CD4-positive, alpha-beta T cell (primary cell): Measurements from ENCODE around the gene SEMA5A. TPM values are rescaled to one million over a fixed set of nuclear protein-coding genes. Genes with fewer than 3 reads are reported as not detected.

Experiments
- ATAC-seq: fragments of 200-7000 bp; cut with Tn5 transposase; one replicate; pipeline ENCODE4 v1.10.0; 2022; ENCODE audit warnings: mild to moderate bottlenecking; ENCODE audit not compliant: poor library complexity
- CTCF ChIA-PET: fragments of 350-600 bp; sonication (Branson Sonifier 250); formaldehyde crosslinking; loops from one replicate; lab custom pipeline; 2021; ENCODE audit warnings: antibody characterized with exemption, inconsistent platforms; lab: Charles Lee
- POLR2A ChIA-PET: fragments of 350-600 bp; sonication (Branson Sonifier 250); formaldehyde crosslinking; loops from one replicate; lab custom pipeline; 2021; ENCODE audit warnings: antibody characterized with exemption, inconsistent platforms; lab: Charles Lee
- DNase-seq, 14 experiments: peaks; one replicate each; pipeline ENCODE4 v3.0.0-alpha.2; 2013 to 2020; ENCODE audit warnings: mixed read lengths in 2 of 14
- H3K27ac ChIP-seq, 2 donors: one replicate each; pipeline versions ENCODE4 v1.5.1 to v1.7.0; 2013; ENCODE audit warnings: low read length in 2 of 2, low read depth in 1 of 2, mild to moderate bottlenecking in 1 of 2
- H3K27me3 ChIP-seq, 2 experiments: 1 replicate in 1 of 2; 2 replicates in 1 of 2; pipeline versions ENCODE4 v1.6.1 to v1.7.0; 2013; ENCODE audit warnings: low read length in 2 of 2, control low read depth in 1 of 2, mild to moderate bottlenecking in 1 of 2, moderate library complexity in 1 of 2; ENCODE audit not compliant: insufficient read depth in 2 of 2, control insufficient read depth in 1 of 2
- H3K36me3 ChIP-seq: one replicate; pipeline ENCODE4 v1.6.1; 2013; ENCODE audit warnings: low read length, control low read depth; ENCODE audit not compliant: insufficient read depth
- H3K4me1 ChIP-seq: one replicate; pipeline ENCODE4 v1.6.1; 2013; ENCODE audit warnings: low read length, control low read depth; ENCODE audit not compliant: insufficient read depth
- H3K4me3 ChIP-seq: one replicate; pipeline ENCODE4 v1.5.1; 2013; ENCODE audit warnings: mild to moderate bottlenecking, low read length, moderate library complexity
- H3K9me3 ChIP-seq, 2 experiments: 1 replicate in 1 of 2; 2 replicates in 1 of 2; pipeline versions ENCODE4 v1.6.1 to v1.7.0; 2013; ENCODE audit warnings: low read length in 2 of 2, mild to moderate bottlenecking in 2 of 2, control low read depth in 1 of 2, moderate library complexity in 1 of 2; ENCODE audit not compliant: control insufficient read depth in 1 of 2, insufficient read depth in 1 of 2
- H3K27ac Mint-ChIP-seq: one replicate; pipeline ENCODE4 v1.8.0; 2020; ENCODE audit warnings: mixed read lengths
- H3K27me3 Mint-ChIP-seq: one replicate; pipeline ENCODE4 v1.8.0; 2021; ENCODE audit warnings: mixed read lengths
- H3K36me3 Mint-ChIP-seq: one replicate; pipeline ENCODE4 v1.8.0; 2021; ENCODE audit warnings: low read depth, mixed read lengths
- H3K4me1 Mint-ChIP-seq: one replicate; pipeline ENCODE4 v1.8.0; 2021; ENCODE audit warnings: low read depth, mixed read lengths
- H3K4me3 Mint-ChIP-seq: one replicate; pipeline ENCODE4 v1.8.0; 2020; ENCODE audit warnings: mild to moderate bottlenecking, mixed read lengths
- H3K9me3 Mint-ChIP-seq: one replicate; pipeline ENCODE4 v1.8.0; 2020; ENCODE audit warnings: mixed read lengths
- CTCF ChIP-seq: fragments of 200-600 bp; IDR thresholded peaks from one replicate; pipeline ENCODE4 v1.8.0; 2022; ENCODE audit warnings: antibody characterized with exemption, mild to moderate bottlenecking
- intact Hi-C, 2 experiments: fragments of 100-400 bp; cut with DNase I in 1 of 2; cut with micrococcal nuclease in 1 of 2; formaldehyde crosslinking; loops; one replicate each; pipeline versions ENCODE4 v1.15.1 to v1.9.0; 2023 to 2025; cut with DNase I, micrococcal nuclease
- total RNA-seq, 174 experiments: library from RNA in 2 of 174; stranded (reverse) in 2 of 174; gene quantifications; one replicate each; pipeline ENCODE4 v1.2.3 and lab custom pipeline; 2021 to 2026

SEMA5A gene
- total RNA-seq, 2 experiments from 2014 or later, result 2.0 to 2.9 TPM

- DNase-seq (no peak), ATAC-seq (no peak)
- Mint-ChIP-seq H3K4me1 (no peaks in the 10 kb centered on the region), H3K36me3 (no peaks in the 10 kb centered on the region), H3K27ac (no peak overlapping the region), H3K9me3 (peaks cover 5% of the 10 kb centered on the region), H3K27me3 (no peaks in the 10 kb centered on the region), H3K4me3 (no peak overlapping the region)
- CTCF ChIA-PET, result no interaction called here
- Histone ChIP-seq H3K27ac (no peak overlapping the region), H3K9me3 (peaks cover 0 to 7% of the 10 kb centered on the region in 2 experiments), H3K4me1 (no peaks in the 10 kb centered on the region), H3K4me3 (no peak overlapping the region), H3K36me3 (no peaks in the 10 kb centered on the region), H3K27me3 (peaks cover 0 to 2% of the 10 kb centered on the region in 2 experiments)
- POLR2A ChIA-PET, result no interaction called here
- intact Hi-C loops, result no loop called here
- no peak for TF ChIP-seq CTCF
Observed at GRCh38 chr5:9555961-9556360, 10.1 kb upstream of the SEMA5A start.

DNA sequence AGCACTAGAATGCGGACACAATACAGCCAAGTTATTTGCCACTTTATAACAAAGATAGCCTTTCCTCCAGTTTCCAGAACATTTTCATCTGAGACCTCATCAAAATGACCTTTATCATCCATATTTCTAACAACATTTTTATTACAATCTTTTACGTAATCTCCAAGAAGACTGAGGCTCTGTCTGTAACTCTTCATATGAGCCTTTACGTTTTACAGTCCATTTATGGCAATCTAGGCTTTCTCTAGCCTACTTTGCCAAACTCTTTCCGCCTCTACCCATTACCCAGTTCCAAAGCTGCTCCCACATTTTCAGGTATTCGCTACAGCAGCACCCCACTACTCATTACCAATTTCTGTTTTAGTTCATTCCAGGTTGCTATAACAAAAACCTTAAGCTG lies 8.2 kb upstream of the SEMA5A start:
- no peaks in the 10 kb centered on the region for H3K36me3 ChIP-seq
- H3K9me3 ChIP-seq, result peaks cover 0 to 7% of the 10 kb centered on the region in 2 experiments
- Mint-ChIP-seq H3K36me3 (no peaks in the 10 kb centered on the region), H3K4me3 (no peak overlapping the region), H3K9me3 (peaks cover 9% of the 10 kb centered on the region), H3K4me1 (no peaks in the 10 kb centered on the region), H3K27ac (no peak overlapping the region), H3K27me3 (peaks cover under 1% of the 10 kb centered on the region)
- ATAC-seq (no peak), DNase-seq (no peak)
- H3K27me3 ChIP-seq, result peaks cover 0 to 2% of the 10 kb centered on the region in 2 experiments
- intact Hi-C loops, result no loop called here
- H3K4me1 ChIP-seq, result no peaks in the 10 kb centered on the region
- no peak overlapping the region for H3K27ac ChIP-seq
- TF ChIP-seq CTCF, result no peak
- ChIA-PET POLR2A (no interaction called here), CTCF (interaction anchor here (0.6 kb wide), 1 partner anchor 16 kb away, joined by 3 read pairs; no protein-coding TSS in a partner anchor)
- no peak overlapping the region for H3K4me3 ChIP-seq

- Histone ChIP-seq H3K36me3 (no peaks in the 10 kb centered on the region), H3K27me3 (peaks cover 2% of the 10 kb centered on the region in 2 experiments), H3K4me3 (no peak overlapping the region), H3K4me1 (no peaks in the 10 kb centered on the region), H3K27ac (no peak overlapping the region), H3K9me3 (peaks cover 0 to 7% of the 10 kb centered on the region in 2 experiments)
- Mint-ChIP-seq H3K27me3 (peaks cover 5% of the 10 kb centered on the region), H3K9me3 (peaks cover 9% of the 10 kb centered on the region), H3K4me1 (no peaks in the 10 kb centered on the region), H3K27ac (no peak overlapping the region), H3K36me3 (no peaks in the 10 kb centered on the region), H3K4me3 (no peak overlapping the region)
- intact Hi-C loops, result no loop called here
- ChIA-PET POLR2A (no interaction called here), CTCF (no interaction called here)
- no peak for ATAC-seq
- no peak for DNase-seq
- TF ChIP-seq CTCF, result no peak
Observed at GRCh38 chr5:9553561-9553960, 7.7 kb upstream of the SEMA5A start.
